C4-2B (cell line): Measurements from ENCODE around the gene GMPR2.

ENCODE experiments used
- CTCF ChIP-seq: fragments of 450-650 bp; conservative IDR thresholded peaks from 2 replicates; pipeline ENCODE4 v1.5.1; 2017; ENCODE audit warnings: mild to moderate bottlenecking
- ZFX ChIP-seq: fragments of 450-650 bp; IDR thresholded peaks from 2 replicates; pipeline ENCODE4 v1.6.1; 2017

GRCh38 chr14:24226473-24226872 lies 6.3 kb upstream of the GMPR2 start:
- TF ChIP-seq CTCF (no peak), ZFX (no peak)
